NCI-H128 (cell line): ENCODE data around the gene USP14.
"Not testable (repeated sequence)": the region's sequence is repeated elsewhere in the genome, so short reads cannot be mapped to it uniquely, and the experiment has no call there.

Experiments used
- DNase-seq: peaks from one replicate; lab custom pipeline; 2025; ENCODE audit not compliant: unreplicated experiment; lab: John Stamatoyannopoulos, UW

USP14 gene

GRCh38 chr18:158128-159036, at the start of gene USP14:
USP14 (plus strand) TSS chr18:158557; CDS start chr18:158699, 142 bp downstream.
- DNase-seq: peak; percentile 81

DNA sequence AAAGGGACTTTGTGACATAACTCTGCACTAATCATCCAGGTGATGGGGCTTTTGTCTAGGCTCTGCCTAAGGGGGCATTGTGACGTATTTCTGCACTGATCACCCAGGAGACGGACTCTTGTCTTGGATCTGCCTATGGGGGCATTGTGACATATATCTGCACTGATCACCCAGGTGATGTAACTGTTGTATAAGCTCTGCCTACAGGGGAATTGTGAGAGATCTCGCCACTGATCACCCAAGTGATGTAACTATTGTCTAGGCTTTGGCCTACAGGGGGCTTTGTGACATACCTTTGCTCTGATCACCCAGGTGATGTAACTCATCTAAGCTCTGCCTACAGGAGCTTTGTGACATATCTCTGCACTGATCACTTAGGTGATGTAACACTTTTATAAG, 49.7 kb upstream of the USP14 start:
- not testable (repeated sequence) for DNase-seq

GRCh38 chr18:109130-109921, 49.0 kb upstream of the USP14 start:
- DNase-seq: not testable (repeated sequence)

GRCh38 chr18:109922-110261, 48.5 kb upstream of the USP14 start:
- not testable (repeated sequence) for DNase-seq

DNA sequence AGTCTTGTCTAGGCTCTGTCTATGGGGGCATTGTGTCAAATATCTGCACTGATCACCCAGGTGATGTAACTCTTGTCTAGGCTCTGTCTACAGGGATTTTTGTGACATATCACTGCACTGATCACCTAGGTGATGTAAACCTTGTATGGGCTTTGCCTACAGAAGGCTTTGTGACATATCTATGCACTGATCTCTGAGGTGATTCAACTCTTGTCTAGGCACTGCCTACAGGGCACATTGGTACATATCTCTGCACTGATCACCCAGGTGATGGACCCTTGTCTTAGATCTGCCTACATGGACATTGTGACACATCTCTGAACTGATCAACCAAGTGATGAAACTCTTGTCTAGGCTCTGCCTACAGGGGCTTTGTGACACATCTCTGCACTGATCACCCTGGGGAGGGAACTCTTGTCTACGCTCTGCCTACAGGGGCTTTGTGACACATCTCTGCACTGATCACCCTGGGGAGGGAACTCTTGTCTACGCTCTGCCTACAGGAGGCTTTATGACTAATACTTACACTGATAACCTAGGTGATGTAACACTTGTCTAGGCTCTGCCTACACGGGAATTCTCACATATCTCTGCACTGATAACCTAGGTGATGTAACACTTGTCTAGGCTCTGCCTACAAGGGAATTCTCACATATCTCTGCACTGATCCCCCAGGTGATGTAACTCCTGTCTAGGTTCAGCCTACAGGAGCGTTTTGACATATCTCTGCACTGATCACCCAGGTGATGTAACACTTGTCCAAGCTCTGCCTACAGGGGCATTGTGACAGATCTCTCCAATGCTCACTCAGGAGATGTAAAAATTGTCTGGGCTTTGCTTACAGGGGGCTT, 47.8 kb upstream of the USP14 start:
- not testable (repeated sequence) for DNase-seq

DNA sequence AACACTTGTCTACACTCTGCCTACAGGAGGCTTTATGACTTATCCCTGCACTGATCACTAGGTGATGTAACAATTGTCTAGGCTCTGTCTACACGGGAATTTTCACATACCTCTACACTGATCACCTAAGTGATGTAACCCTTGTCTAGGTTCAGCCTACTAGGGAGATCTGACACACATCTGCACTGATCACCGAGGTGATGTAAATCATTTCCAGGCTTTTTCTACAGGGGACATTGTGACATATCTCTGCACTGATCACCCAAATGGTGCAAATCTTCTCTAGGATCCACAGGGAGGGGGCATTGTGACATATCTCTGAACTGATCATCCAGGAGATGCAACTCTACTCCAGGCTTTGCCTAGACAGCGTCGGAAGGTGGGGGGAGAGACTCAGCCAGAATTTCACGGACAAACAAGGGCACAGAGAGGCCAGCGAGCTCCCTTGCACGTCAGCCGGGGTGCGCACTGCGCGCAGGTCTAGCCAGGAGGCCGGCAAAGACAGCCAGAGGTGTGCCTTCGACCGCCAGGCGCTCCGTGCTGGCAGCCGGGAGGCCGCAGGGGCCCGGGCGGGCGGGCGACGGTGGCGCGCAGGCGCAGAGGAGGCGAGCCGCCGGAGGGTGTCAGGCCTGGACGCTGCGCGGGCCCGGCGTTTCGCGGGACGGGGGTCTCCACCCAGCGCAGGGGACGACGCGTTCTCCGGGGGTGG, 46.9 kb upstream of the USP14 start:
- no peak for DNase-seq

- DNase-seq: not testable (repeated sequence)
Measured at GRCh38 chr18:112015-112733, 46.2 kb upstream of the USP14 start.

- not testable (repeated sequence) for DNase-seq
Measured at GRCh38 chr18:120539-121260, 37.7 kb upstream of the USP14 start.

DNA sequence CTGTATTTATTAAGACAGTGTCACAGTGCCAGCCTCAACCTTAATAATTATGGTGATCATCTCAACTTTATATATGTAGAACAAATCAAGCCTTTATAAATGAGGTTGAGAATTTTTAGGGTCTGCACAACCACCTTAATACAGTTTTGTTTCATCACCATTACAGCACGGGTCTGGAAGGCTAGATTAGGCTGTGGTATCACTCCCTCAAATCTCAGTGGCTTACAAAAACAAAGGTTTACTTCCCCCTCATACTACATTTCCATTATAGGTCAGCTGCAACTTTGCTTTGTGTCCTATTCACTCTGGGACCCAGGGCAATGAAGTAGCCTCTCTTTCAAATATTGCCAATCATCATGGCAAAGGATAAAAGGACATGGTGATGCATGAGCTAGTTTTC, 23.3 kb upstream of the USP14 start:
- DNase-seq: no peak

- no peak for DNase-seq
Measured at GRCh38 chr18:136433-136832, 21.9 kb upstream of the USP14 start.

DNA sequence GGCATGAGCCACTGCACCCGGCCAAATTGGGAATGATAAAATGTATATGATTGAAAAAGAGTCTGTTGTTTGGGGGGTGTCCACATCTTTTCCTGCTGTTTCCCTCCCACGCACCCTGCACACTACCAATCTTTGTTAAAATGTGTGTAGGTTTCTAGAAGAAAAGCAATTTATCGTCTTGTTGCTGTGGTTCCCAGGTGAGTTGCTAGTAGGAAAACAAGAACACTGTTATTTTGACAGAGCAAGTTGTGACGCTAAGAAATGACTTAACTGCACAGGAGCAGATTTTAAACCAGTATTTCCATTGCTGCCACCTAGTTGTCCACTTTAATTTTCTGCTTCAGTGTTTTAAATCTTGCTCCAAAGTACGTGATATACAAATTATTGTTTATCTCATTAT, 21.0 kb upstream of the USP14 start:
- DNase-seq: no peak

DNA sequence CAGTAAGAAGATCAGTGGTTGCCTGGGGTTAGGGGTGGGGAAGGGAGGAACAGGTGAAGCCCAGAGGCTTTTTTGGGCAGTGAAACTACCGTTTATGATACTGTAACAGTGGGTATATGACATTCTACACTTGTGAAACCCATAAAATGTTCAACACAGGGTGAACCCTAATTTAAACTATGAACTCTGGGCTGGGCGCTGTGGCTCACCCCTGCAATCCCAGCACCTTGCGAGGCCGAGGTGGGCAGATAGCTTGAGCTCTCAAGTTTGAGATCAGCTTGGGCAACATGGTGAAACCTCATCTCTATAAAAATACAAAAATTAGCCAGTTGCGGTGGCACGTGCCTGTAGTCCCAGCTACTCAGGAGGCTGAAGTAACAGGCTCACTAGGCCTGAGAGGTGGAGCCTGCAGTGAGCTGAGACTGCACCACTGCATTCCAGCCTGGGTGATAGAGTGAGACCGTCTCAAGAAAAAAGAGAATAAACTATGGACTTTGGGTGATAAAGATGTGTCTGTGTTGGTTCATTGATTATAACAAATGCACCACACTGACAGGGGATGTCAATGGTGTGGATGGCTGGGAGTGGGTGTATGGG, 17.6 kb upstream of the USP14 start:
- DNase-seq: no peak

DNA sequence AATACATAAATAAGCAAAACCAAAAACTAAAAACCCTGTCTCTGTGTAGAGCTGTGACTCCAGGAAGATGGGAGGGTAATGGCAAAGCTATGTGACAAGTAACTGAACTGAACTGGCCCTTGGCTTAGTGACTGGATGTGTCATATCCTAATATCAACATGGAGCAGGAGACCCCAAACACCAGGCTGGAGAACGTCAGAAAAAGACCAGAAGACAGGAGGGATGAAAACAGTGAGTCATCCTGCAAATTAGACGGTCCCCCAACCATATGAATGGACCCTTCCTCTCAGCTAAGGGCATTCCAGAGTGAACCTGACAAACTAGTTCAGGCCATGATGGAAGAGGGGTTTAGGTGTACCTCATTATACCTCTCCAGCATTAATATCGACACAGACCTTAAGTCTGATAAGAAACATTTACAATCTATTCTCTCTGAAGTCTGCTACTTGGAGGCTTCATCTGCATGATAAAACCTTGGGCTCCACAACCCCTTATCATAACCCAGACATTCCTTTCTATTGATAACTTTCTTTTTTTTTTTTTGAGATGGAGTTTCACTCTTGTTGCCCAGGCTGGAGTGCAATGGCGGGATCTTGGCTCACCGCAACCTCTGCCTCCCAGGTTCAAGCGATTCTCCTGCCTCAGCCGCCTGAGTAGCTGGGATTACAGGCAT, 15.6 kb upstream of the USP14 start:
- DNase-seq: not testable (repeated sequence)

DNA sequence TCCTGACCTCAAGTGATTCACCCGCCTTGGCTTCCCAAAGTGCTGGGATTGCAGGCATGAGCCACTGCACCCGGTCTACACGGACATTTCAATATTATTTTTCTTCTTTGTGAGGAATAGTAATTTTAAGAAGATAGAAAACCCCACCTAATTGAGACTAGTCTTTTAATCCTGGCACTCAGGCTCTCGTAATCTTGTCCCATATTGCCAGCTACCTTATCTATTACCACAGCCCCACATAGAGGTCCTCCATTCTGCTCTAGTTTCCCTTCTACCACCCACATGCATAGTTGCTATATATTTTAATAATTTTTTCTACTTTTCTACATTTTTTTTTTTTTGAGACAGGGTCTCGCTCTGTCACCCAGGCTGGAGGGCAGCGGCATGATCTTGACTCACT, 9.5 kb upstream of the USP14 start:
- DNase-seq: no peak

- no peak for DNase-seq
Measured at GRCh38 chr18:154151-154550, 4.2 kb upstream of the USP14 start.

DNA sequence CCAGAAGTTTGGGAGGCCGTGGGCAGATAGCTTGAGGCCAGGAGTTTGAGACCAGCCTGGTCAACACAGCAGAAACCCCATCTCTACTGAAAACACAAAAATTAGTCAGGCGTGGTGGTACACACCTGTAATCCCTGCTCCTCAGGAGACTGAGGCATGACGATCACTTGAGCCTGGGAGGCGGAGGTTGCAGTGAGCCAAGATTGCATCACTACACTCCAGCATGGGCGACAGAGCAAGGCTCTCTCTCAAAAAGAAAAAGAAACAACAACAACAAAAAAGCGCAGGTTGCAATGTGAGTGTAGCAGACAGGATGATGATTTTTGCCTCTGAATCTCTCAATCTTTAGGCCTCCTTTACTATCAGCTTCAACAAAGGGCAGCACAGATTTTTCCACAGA, 2.7 kb upstream of the USP14 start:
- DNase-seq: no peak

- no peak for DNase-seq
Measured at GRCh38 chr18:156514-157230, 1.7 kb upstream of the USP14 start.
